Measurements from ENCODE around the gene SHANK1.

- TF ChIP-seq CTCF (IDR thresholded peaks at IDR 0.05; ENCODE audit: insufficient read depth, low read length) (no peak), GABPA (IDR thresholded peaks at IDR 0.05; ENCODE audit: low read depth) (no peak), POLR2AphosphoS5 (IDR thresholded peaks at IDR 0.05; ENCODE audit: low read depth) (no peak)
- TF ChIP-seq, protein P1, sequence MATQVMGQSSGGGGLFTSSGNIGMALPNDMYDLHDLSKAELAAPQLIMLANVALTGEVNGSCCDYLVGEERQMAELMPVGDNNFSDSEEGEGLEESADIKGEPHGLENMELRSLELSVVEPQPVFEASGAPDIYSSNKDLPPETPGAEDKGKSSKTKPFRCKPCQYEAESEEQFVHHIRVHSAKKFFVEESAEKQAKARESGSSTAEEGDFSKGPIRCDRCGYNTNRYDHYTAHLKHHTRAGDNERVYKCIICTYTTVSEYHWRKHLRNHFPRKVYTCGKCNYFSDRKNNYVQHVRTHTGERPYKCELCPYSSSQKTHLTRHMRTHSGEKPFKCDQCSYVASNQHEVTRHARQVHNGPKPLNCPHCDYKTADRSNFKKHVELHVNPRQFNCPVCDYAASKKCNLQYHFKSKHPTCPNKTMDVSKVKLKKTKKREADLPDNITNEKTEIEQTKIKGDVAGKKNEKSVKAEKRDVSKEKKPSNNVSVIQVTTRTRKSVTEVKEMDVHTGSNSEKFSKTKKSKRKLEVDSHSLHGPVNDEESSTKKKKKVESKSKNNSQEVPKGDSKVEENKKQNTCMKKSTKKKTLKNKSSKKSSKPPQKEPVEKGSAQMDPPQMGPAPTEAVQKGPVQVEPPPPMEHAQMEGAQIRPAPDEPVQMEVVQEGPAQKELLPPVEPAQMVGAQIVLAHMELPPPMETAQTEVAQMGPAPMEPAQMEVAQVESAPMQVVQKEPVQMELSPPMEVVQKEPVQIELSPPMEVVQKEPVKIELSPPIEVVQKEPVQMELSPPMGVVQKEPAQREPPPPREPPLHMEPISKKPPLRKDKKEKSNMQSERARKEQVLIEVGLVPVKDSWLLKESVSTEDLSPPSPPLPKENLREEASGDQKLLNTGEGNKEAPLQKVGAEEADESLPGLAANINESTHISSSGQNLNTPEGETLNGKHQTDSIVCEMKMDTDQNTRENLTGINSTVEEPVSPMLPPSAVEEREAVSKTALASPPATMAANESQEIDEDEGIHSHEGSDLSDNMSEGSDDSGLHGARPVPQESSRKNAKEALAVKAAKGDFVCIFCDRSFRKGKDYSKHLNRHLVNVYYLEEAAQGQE (IDR thresholded peaks at IDR 0.05; ENCODE audit: insufficient replicate concordance, low read depth): no peak
Observed at GRCh38 chr19:50753879-50754278, 34.3 kb upstream of the SHANK1 start.

All from HL-60 (cell line).